Dendritic cell treated with granulocyte-macrophage colony-stimulating factor and Interleukin-4, amounts not matched to agents 40 ng/mL and 50 ng/mL, for 4 days (primary cell): ENCODE measurements around the gene RABIF.
"Not testable (repeated sequence)": the region's sequence is repeated elsewhere in the genome, so short reads cannot be mapped to it uniquely, and the experiment has no call there.

ENCODE experiments used
- H3K27ac Mint-ChIP-seq: one replicate; pipeline ENCODE4 v1.8.0; 2022; ENCODE audit warnings: mild to moderate bottlenecking, mixed read lengths
- H3K27me3 Mint-ChIP-seq: one replicate; pipeline ENCODE4 v1.8.0; 2022; ENCODE audit warnings: mild to moderate bottlenecking, mixed read lengths
- H3K36me3 Mint-ChIP-seq: one replicate; pipeline ENCODE4 v1.8.0; 2022; ENCODE audit warnings: low read depth, mixed read lengths
- H3K4me1 Mint-ChIP-seq: one replicate; pipeline ENCODE4 v1.8.0; 2022; ENCODE audit warnings: low read depth, mixed read lengths
- H3K4me3 Mint-ChIP-seq: one replicate; pipeline ENCODE4 v1.8.0; 2022; ENCODE audit warnings: mild to moderate bottlenecking, moderate library complexity, mixed read lengths
- H3K9me3 Mint-ChIP-seq: one replicate; pipeline ENCODE4 v1.8.0; 2022; ENCODE audit warnings: mixed read lengths
- intact Hi-C: fragments of 100-400 bp; cut with micrococcal nuclease; formaldehyde crosslinking; loops from one replicate; pipeline ENCODE4 v1.15.0; 2022

The RABIF gene

DNA sequence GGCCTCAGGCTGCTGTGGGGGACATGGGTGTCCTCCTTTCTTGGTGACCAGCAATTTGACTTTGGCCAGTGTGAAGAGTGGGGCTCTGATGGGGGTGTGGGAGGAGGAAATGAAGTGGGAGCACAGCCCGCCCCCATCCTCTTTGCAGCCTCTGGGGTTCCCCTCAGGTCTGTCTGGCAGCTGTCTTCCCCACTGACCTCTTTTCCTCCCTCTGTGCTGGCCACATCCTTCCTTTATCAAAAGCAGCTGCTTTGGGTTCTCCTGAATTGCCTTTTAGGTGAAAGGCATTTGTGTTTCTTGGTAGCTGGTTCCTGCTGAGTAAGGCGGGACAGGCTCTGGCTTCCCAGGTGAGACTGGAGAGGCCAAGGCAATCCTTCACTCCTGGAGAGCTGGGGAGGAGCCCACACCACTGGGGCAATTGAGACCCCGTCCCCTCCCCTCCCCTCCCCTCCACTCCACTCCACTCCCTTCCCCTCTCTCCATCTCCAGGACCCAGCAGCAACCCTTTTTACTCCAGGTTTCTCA lies 53.3 kb downstream of the RABIF start:
- H3K4me1 Mint-ChIP-seq: peaks cover 31% of the 10 kb centered on the region
- intact Hi-C loops: no loop called here

GRCh38 chr1:202834771-202835547 lies 54.0 kb downstream of the RABIF start:
- Mint-ChIP-seq H3K4me1 (peaks cover 31% of the 10 kb centered on the region), H3K27ac (no peak overlapping the region), H3K4me3 (no peak overlapping the region), H3K9me3 (no peaks in the 10 kb centered on the region), H3K27me3 (peaks cover 10% of the 10 kb centered on the region), H3K36me3 (no peaks in the 10 kb centered on the region)
- intact Hi-C loops: no loop called here

More for the DNA sequence above, 53.3 kb downstream of the RABIF start:
- H3K9me3 Mint-ChIP-seq: no peaks in the 10 kb centered on the region
- H3K36me3 Mint-ChIP-seq: no peaks in the 10 kb centered on the region
- no peak overlapping the region for H3K4me3 Mint-ChIP-seq
- H3K27me3 Mint-ChIP-seq: peaks cover 10% of the 10 kb centered on the region
- no peak overlapping the region for H3K27ac Mint-ChIP-seq

GRCh38 chr1:202831906-202832305 lies 57.0 kb downstream of the RABIF start:
- intact Hi-C loops: no loop called here
- no peak overlapping the region for H3K27ac Mint-ChIP-seq
- no peaks in the 10 kb centered on the region for H3K9me3 Mint-ChIP-seq

GRCh38 chr1:202829223-202829622 lies 59.7 kb downstream of the RABIF start:
- H3K9me3 Mint-ChIP-seq, intact Hi-C loops, H3K27me3 Mint-ChIP-seq, H3K27ac Mint-ChIP-seq, H3K36me3 Mint-ChIP-seq, H3K4me3 Mint-ChIP-seq: not testable (repeated sequence)
- peaks cover 10% of the 10 kb centered on the region for H3K4me1 Mint-ChIP-seq

More at GRCh38 chr1:202831906-202832305, 57.0 kb downstream of the RABIF start:
- H3K27me3 Mint-ChIP-seq: peaks cover 10% of the 10 kb centered on the region
- H3K4me3 Mint-ChIP-seq: no peak overlapping the region
- no peaks in the 10 kb centered on the region for H3K36me3 Mint-ChIP-seq
- H3K4me1 Mint-ChIP-seq: peaks cover 22% of the 10 kb centered on the region
